GM19463 (cell line): ENCODE measurements around the gene ACVRL1.

Source experiments
- ATAC-seq: cut with Tn5 transposase; IDR thresholded peaks from one replicate; pipeline ENCODE4 v1.9.1; 2021; ENCODE audit warnings: mild to moderate bottlenecking, moderate library complexity; ENCODE audit not compliant: unreplicated experiment

ACVRL1 gene

GRCh38 chr12:51907083-51907855 lies at the start of gene ACVRL1:
Gene ACVRL1, plus strand, starts transcription at chr12:51907504. Its CDS starts 4,971 bp downstream, at chr12:51912475.
- no peak for ATAC-seq

DNA sequence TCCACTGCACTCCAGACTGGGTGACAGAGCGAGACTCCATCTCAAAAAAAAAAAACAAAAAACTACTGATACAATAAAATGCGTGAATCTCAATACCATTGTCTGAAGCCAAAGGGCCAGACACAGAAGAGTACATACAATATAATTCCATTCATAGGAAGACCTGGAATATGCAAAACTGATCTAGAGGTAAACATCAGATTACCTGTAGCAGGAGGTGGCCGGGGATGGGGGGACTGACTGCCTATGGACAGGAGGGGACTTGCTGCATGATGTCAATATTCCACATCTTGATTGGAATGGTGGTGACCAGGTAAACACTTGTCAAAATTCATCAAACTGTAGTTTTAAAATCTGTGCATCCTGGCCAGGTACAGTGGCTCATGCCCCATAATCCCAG lies 46.3 kb upstream of the ACVRL1 start:
- ATAC-seq, result no peak

- ATAC-seq, result no peak
Measured at GRCh38 chr12:51862947-51863346, 44.4 kb upstream of the ACVRL1 start.

GRCh38 chr12:51863363-51863932 lies 43.9 kb upstream of the ACVRL1 start:
- no peak for ATAC-seq

DNA sequence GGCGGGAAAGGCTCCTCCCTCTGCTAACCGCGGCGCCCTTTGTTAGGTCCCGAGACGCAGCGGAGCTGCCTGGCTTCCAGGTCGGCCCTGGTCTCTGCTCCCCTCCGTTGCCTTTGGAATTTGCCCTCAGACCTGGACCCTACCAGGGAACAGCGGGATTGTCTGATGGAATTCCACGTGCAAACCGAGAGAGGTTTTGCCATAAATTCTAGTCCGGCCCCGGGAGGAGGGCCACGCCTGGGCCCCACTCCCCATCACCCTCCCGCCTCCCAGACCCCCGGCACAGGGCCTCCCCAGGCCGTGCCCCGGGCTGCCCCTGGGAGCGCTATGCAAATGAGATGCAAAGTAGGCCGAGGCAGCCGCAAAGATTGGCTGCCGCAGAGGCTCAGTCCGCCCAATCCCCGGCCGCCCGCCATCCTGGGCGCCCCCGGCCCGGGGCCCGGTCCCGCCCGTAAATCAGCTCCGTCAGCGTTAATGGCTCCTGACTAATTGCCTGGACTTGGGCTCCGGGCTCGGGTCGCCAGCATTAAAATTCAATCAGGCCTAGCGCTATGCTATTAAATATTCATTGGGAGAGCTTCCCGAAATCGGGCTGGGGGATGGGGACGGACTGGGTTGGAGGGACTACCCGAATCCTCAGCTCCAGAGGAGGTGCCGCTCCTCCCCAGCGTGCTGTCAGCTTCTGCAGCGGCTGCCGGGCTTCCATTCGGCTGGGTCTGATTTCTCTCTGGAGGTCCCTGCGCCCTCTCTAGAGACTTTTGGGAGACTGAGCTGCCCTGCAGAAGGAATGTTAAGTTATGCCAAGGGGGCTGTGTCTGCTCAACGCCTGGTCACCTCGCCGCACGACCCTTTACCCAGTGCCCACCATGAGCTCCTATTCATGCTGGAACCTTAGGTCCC lies 43.1 kb upstream of the ACVRL1 start:
- ATAC-seq, result no peak

- ATAC-seq, result no peak
Measured at GRCh38 chr12:51864833-51865670, 42.3 kb upstream of the ACVRL1 start.

DNA sequence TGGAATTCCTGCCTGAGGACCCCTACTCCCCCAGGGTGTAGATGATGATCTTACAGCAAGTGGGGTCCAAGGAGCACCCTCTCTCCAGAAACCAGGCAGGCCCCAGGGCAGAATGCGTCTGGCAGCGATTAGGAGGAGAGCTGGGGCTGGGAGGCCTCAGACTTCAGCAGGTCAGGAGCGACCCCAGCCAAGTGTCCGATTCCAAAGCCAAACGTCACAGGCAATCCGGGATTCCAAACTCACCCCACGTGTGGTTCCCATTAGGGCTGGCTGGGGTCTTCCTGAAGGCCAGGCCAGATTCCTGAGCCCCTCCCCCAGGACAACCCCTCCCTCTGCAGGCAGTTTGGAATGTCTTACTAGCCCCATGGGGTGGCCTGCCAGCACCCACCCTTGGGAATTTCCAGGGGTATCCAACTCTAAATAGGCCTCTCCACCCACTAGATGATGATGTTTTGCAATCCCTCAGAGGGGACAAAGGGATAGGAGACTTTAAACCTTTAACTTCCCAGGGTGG lies 41.5 kb upstream of the ACVRL1 start:
- no peak for ATAC-seq

GRCh38 chr12:51866324-51866723 lies 41.0 kb upstream of the ACVRL1 start:
- ATAC-seq, result no peak

- ATAC-seq, result no peak
Measured at GRCh38 chr12:51866762-51867161, 40.5 kb upstream of the ACVRL1 start.

GRCh38 chr12:51867371-51867770 lies 39.9 kb upstream of the ACVRL1 start:
- no peak for ATAC-seq

- ATAC-seq, result no peak
Measured at GRCh38 chr12:51867796-51868428, 39.4 kb upstream of the ACVRL1 start.

DNA sequence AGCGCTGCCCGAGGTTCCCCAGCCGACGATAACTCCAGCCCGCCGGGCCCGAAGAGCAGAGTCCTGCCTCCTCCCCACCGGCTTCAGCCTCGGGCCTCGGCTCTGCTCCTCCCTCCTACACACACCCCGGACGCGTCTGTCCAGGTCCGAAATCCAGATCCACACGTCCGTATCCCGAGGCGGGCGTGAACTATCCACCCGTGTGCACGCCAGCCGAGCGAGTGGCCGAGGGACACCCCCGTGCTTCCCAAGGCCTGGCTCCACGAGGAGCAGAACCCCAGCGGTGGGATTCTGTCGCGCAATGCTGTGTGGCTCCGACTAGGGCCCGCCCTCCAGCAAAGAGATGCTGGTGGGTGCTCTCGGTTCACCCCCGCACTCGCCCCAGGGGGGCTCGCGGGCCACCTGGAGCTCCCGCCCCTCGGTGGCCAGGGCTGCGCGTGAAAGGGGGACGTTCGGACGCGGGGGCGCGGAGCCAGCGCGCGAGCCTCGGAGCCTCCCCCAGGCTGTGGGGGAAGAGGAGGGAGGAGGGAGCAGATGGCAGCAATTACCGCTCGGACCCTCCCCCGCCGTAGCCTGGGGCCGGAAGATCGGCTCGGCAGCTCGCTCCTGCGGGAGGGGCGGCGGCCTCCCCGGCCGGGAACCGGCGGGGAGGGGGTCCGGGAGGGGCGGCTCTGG lies 38.3 kb upstream of the ACVRL1 start:
- ATAC-seq, result no peak

DNA sequence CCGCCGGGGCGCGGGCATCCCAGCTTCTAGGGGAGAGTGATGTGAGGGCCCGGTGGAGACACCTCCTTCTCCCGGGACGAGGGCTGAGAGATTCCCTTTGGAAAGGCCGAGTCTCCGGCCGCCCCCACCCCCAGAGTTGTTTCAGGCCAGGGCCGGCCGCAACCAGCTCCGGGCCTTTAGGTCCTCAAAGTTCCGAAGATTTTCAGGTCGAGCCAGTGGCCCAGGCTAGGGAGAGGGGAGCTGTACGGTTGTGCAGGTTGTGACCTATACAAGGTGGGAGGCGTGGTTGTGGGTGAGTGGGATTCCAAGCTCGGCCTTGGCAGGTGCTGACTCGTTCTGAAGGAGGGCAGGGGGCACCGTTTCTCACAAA lies 37.8 kb upstream of the ACVRL1 start:
- no peak for ATAC-seq

DNA sequence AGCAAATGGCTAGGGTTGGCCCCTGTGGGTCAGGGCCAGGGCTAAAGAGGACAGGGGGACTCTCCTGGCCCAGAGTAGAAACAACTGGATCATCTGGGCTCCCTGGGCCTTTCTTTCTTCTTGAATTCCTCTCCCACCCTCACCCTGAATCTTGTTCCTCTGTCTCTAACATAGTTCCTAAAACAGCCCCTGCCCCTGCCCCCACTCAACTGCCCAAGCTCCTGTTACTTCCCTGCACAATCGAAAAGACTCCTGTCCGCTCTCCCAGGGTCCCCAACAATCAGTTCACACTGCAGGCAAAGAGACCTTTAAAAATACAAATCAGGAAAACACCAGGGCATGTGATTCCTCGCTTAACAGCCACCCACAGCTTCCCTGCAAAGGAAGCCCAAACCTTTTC lies 37.4 kb upstream of the ACVRL1 start:
- no peak for ATAC-seq

DNA sequence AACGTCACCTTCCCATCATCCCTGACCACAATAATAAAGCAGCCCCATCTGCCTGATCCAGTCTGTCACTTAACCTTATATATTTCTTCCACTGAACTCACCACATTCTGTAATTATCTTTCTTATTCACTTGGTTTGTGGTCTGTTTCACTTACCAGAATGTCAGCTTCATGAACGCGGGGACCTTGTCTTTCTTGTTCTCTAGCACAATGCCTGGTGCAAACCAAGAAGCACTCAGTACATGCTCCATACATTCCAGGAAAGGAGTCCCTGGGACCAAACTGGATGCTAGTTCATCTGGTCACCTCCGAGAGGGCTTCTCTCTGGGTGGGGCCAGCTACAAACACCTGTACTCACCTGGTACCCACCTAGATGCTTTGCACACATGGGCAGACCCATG lies 36.8 kb upstream of the ACVRL1 start:
- no peak for ATAC-seq

- no peak for ATAC-seq
Measured at GRCh38 chr12:51871126-51871525, 36.2 kb upstream of the ACVRL1 start.

GRCh38 chr12:51871918-51872688 lies 35.2 kb upstream of the ACVRL1 start:
- no peak for ATAC-seq

DNA sequence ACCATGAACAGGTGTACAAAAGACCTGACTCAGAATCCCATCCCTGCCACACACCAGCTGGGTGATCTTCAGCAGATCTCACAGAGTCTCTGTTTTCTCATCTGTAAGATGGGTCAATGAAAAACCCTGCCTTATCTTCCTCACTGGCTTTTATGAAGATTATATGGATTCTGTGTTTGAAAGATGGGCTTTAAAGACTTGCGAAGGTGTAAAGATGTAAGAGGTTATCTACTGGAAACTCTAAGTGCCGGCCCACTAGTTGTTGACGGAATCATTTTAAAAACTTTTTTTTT lies 34.7 kb upstream of the ACVRL1 start:
- ATAC-seq, result no peak
